ENCODE results near the gene MACROD2.

- no peak for TF ChIP-seq CTCF (IDR thresholded peaks at IDR 0.05)
- no peak for TF ChIP-seq EP300 (IDR thresholded peaks at IDR 0.05)
Observed at GRCh38 chr20:15603978-15604805, 1608.9 kb downstream of the MACROD2 start.

Data from suprapubic skin (tissue), 3 donors.